IPS-NIHi11 (cell line): ENCODE results near the gene SLC25A41.
"Not testable (repeated sequence)": the region's sequence is repeated elsewhere in the genome, so short reads cannot be mapped to it uniquely, and the experiment has no call there.

ENCODE experiments used
- DNase-seq: peaks from one replicate; pipeline ENCODE4 v3.0.0; 2012; ENCODE audit warnings: mixed read lengths, low spot score

Gene SLC25A41

GRCh38 chr19:6428692-6429418, 4.7 kb downstream of the SLC25A41 start:
- not testable (repeated sequence) for DNase-seq

- no peak for DNase-seq
Measured at GRCh38 chr19:6427131-6427530, 6.4 kb downstream of the SLC25A41 start.

DNA sequence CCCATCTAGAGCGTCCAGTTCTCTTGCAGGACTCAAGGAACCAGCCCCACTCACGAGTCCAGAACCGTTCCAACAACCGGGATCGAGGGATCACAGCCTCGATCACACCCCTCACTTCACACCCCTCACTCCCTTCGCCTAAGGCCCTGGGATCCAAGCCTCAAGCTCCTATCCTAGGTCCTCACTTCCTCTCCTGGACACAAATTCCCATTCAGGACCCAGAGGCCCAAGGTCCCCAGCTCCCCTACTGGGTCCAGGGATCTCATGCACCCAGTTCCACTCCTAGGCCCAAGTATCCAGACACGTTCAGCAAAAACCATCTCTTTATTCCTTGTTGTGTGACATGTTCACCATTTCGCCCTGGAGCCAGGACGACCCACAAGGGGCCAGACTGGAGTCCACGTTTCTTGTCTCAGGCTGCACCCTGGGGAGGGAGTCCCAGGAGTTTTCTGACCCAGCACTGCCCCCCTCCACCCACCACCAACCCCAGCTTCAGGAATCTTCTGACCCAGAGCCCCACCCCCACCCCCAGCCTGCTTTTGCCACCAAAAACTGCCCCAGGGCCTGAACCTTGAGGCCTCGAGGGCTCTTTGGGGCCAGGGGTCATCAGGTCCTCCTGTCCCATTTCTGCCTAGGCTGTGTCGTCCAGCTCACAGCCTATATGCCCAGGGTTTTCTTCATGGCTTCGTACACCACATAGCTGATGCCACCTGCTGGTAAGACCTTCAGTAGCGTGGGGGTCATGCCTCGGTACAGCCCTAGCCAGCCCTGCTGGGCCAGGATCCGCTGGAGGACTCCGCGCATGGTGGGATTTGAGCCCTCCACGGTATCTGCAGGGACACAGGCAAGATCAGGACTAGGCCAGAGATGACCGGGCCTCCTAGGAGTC, 7.6 kb downstream of the SLC25A41 start:
- no peak for DNase-seq

- peak; percentile 98 for DNase-seq
Measured at GRCh38 chr19:6424939-6425731, 8.4 kb downstream of the SLC25A41 start.

DNA sequence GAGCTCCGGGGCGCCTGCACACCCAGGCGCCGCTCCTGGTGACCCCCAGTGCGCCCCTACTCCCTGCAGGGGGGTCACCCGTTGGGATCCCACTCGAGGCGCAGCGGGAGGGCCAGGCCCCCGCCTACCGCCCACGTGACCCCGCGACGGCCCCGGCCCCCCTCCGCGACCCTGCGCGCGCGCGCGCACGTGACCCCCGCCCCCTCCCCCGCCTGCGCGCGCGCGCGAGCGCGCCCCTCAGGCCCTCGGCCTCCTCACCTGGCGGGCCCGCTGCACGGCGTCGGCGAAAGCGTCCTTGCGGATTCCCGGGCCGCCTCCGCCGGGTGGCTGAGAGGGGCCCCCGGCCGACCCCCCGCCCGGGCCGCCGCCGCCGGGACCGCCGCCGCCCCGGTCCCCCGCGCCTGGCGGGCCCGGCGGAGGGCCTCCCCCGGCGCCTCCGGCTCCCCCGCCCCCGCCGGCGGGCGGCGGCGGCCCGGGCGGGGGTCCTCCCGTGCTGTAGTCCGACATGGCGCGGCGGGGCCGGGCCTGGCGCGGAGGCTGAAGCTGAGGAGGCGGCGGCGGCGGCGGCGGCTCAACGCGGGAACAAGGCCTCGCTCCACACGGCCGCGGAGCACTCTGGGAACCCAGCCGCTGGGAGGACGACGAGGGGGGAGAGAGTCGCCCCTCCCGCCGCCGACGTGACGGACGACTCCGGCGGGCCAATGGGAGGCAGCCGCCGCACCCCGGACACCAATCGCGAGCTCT, 9.2 kb downstream of the SLC25A41 start, which contains the start of gene KHSRP:
TSS of gene KHSRP (minus strand) at position 617 of the 744 bp plus-strand sequence. CDS start at position 507, 110 bp downstream.
- peak; percentile 79 for DNase-seq

- DNase-seq, result peak; percentile 71
Measured at GRCh38 chr19:6423499-6424194, 9.9 kb downstream of the SLC25A41 start.

GRCh38 chr19:6421075-6422014, 12.2 kb downstream of the SLC25A41 start:
- DNase-seq, result no peak

GRCh38 chr19:6418562-6418932, 15.0 kb downstream of the SLC25A41 start:
- DNase-seq, result no peak

- DNase-seq, result peak; percentile 75
Measured at GRCh38 chr19:6417713-6418561, 15.6 kb downstream of the SLC25A41 start.

DNA sequence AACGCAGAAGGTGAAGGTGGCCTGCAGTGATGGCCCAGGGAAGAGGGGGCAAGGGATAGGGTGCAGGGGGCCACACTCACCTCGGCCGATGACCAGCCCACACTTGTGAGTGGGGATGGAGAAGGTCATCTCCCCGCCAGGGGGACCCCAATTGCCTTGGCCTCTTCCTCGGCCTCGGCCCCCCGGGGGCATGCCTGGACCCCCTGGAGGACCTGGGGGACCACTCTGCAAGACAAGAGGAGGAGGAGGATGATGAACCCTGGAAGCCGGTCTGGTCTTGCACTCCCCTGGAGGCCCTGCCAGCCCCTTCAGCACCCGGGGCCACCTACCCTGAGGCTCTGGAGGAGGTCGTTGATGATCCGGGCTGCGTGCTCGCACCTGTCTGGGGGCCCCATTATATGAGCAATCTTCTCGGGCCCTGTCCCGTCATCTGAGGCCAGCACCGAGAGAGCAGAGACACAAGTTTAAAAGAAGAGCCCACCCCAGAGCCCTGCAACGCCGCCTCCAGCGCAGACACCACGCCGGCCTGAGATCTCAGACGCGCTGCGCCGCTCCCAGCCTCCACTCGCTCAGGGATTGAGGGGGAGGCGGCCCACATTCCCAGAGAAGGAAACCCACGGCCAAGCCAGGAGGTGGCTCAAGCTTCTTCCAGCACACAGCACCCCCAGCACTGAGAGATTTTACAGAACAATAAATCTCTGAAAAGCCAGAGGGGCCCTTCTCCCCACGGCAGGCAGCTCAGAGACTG, 16.7 kb downstream of the SLC25A41 start:
- no peak for DNase-seq

DNA sequence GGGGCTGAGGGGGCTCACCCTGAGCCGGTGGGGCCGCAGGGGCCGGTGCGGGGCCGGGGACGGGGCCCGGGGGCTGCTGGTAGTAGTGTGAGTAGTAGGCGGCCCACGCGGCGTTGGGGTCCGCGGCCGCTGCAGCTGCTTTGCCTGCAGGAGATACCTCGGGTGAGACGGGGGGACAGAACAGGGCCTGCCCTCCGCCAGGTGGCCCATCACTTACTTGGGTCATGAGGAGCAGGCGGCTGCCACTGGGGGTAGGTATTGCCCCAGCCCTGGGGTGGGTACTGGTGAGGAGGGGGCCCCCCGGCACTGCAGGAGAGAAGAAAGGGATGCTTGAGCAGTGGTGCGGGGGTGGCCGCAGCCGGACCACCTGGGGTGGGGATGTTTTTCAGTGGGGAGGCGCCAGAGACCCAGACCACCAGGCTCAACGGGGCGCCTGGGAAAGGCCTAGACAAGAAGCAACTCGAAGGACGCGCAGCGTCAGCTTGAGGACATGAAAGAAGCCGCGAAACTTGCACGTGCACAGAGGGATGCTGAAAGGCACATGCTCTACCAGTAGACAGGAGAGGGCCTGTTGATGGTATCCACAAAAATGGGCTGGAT, 17.9 kb downstream of the SLC25A41 start:
- DNase-seq, result no peak

- no peak for DNase-seq
Measured at GRCh38 chr19:6414793-6415590, 18.6 kb downstream of the SLC25A41 start.

GRCh38 chr19:6413721-6414643, 19.6 kb downstream of the SLC25A41 start:
- peak; percentile 61 for DNase-seq

- no peak for DNase-seq
Measured at GRCh38 chr19:6413291-6413690, 20.3 kb downstream of the SLC25A41 start.

DNA sequence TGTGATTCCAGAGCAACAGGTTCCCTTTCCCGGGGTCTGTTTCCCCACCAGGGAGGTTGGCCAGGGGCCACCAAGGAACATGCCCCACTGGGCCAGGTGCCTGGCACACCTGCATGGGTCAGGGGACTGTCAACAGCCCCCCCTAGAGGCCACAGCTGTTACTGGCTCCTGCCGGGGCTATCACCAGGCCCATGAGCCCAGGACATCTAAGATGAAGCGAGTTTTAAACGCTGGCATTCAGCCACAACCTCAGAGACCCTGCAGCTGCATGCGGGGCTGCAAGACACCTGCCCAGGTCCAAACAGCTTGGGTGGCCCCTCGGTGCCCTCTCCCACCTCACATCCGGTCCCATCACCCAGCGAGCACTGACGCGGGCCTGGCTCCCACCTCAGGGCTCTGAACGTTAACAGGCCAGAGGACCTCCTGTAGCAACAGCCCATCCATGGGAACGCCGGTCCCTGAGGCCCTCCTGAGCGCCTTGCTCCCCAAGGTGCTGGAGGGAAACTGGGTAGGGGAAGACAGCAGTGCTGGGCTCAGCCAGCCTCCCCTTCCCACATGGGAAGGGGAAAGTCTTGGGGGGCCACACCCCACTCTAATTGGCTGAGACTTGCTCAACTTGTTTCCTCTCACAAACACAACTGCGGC, 21.0 kb downstream of the SLC25A41 start:
- DNase-seq, result peak; percentile 90
